Testis (tissue), 3 donors: ENCODE measurements around the gene GPR161. TPM values are rescaled to one million over a fixed set of nuclear protein-coding genes. Genes with fewer than 3 reads are reported as not detected.
"Not testable (repeated sequence)": the region's sequence is repeated elsewhere in the genome, so short reads cannot be mapped to it uniquely, and the experiment has no call there.

ENCODE experiments used
- DNase-seq: peaks from one replicate; pipeline ENCODE4 v3.0.0-alpha.2; 2019
- H3K27ac ChIP-seq, 2 donors: fragments of 200-600 bp; sonication (generic); one replicate each; pipeline ENCODE4 v1.5.1; 2019
- H3K27me3 ChIP-seq: fragments of 200-600 bp; sonication (generic); one replicate; pipeline ENCODE4 v1.5.1; 2019
- H3K36me3 ChIP-seq: fragments of 200-600 bp; sonication (generic); one replicate; pipeline ENCODE4 v1.5.1; 2017; ENCODE audit warnings: low read depth; ENCODE audit errors: missing control alignments
- H3K4me1 ChIP-seq: fragments of 200-600 bp; sonication (generic); one replicate; pipeline ENCODE4 v1.5.1; 2019
- H3K4me3 ChIP-seq, 2 donors: fragments of 200-600 bp; sonication (generic); one replicate each; pipeline ENCODE4 v1.5.1; 2017 to 2019
- H3K9me3 ChIP-seq: fragments of 200-600 bp; sonication (generic); one replicate; pipeline ENCODE4 v1.5.1; 2017
- CTCF ChIP-seq, 3 experiments: fragments of 450-650 bp in 2 of 3; fragments of 200-600 bp in 1 of 3; sonication (generic) in 1 of 3; IDR thresholded peaks; one replicate each; pipeline ENCODE4 v1.5.1; 2016 to 2019; ENCODE audit warnings: antibody characterized with exemption in 3 of 3, mild to moderate bottlenecking in 2 of 3, moderate library complexity in 1 of 3
- POLR2A ChIP-seq: fragments of 450-650 bp; IDR thresholded peaks from one replicate; pipeline ENCODE4 v1.6.1; 2017; ENCODE audit warnings: antibody characterized with exemption, mild to moderate bottlenecking, moderate library complexity
- WGBS, 2 donors: methylation state at CpG; one replicate each; pipeline ENCODE4 v1.1.5; 2018; 5-methylcytosine and 5-hydroxymethylcytosine counted together
- intact Hi-C: fragments of 100-400 bp; cut with DNase I; formaldehyde crosslinking; loops from one replicate; pipeline ENCODE4 v1.15.1; 2023; ENCODE audit warnings: low total_unique reads
- polyA plus RNA-seq: library from polyadenylated mRNA; stranded (reverse); fragments of 350-450 nt; fragmentation: Illumina TruSeq; extraction: RNeasy Lipid Tissue Mini Kit (QIAGEN cat#74804); gene quantifications from one replicate; pipeline ENCODE4 v1.2.3, GENCODE V29; 2014; ENCODE audit warnings: low read depth, low replicate concordance; ENCODE audit not compliant: insufficient read depth
- total RNA-seq, 2 donors: library from RNA; depleted of rRNA; stranded (reverse); fragments of >200 nt; gene quantifications; one replicate each; pipeline ENCODE4 v1.2.3, GENCODE V29; 2016

The GPR161 gene
- total and polyA plus RNA-seq, 3 donors from 2014 or later, result 3.7 to 6.7 (median 6.1) TPM

- Histone ChIP-seq H3K27me3 (no peaks in the 10 kb centered on the region), H3K36me3 (no peaks in the 10 kb centered on the region), H3K4me3 (no peak overlapping the region), H3K27ac (no peak overlapping the region), H3K4me1 (no peaks in the 10 kb centered on the region), H3K9me3 (no peaks in the 10 kb centered on the region)
- TF ChIP-seq CTCF (IDR thresholded peaks at IDR 0.05), result no peak
- no peak for TF ChIP-seq POLR2A
- intact Hi-C loops, result no loop called here
- DNase-seq, result no peak
Observed at GRCh38 chr1:168157638-168158037, 20.9 kb upstream of the GPR161 start.

- Histone ChIP-seq H3K27me3 (no peaks in the 10 kb centered on the region), H3K36me3 (no peaks in the 10 kb centered on the region), H3K27ac (no peak overlapping the region), H3K4me1 (no peaks in the 10 kb centered on the region), H3K9me3 (no peaks in the 10 kb centered on the region), H3K4me3 (no peak overlapping the region)
- DNase-seq, result no peak
- intact Hi-C loops, result no loop called here
- WGBS, 2 donors, result 60 to 87% methylated on average over 4 of the region's 4 CpGs
- no peak for TF ChIP-seq POLR2A
- TF ChIP-seq CTCF (IDR thresholded peaks at IDR 0.05), result no peak
Observed at GRCh38 chr1:168155910-168156309, 19.2 kb upstream of the GPR161 start.

- intact Hi-C loops, H3K4me3 ChIP-seq, H3K36me3 ChIP-seq, H3K4me1 ChIP-seq, H3K9me3 ChIP-seq, H3K27ac ChIP-seq, H3K27me3 ChIP-seq: not testable (repeated sequence)
- WGBS, 2 donors, result 52 to 53% methylated on average over 4 of the region's 4 CpGs
- DNase-seq, result peak; percentile 64
Observed at GRCh38 chr1:168154707-168155106, 18.0 kb upstream of the GPR161 start.

DNA sequence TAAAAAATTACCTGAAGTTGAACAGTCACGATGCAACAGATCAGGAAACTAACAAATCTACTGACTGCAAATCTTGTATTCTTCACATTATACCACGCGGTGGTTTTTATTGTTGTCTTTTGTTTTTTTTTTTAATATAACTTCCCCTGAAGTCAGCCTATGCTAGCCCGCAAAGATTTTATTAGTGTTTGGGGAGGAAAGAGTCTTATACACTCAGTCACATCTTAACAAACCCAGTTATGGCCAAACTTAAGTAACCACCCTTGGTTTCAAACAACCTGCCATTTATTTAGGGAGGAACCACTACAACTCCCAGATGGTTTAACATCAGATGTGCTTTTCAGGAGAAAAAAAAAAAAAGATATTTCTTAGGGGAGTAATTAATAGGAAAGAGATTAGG, 15.2 kb upstream of the GPR161 start:
- no peaks in the 10 kb centered on the region for H3K4me1 ChIP-seq
- no peak for TF ChIP-seq POLR2A
- TF ChIP-seq CTCF (IDR thresholded peaks at IDR 0.05), result no peak
- H3K4me3 ChIP-seq, result no peak overlapping the region
- no peaks in the 10 kb centered on the region for H3K36me3 ChIP-seq
- DNase-seq, result no peak
- intact Hi-C loops, result no loop called here
- 84 to 88% methylated on average over 4 of the region's 4 CpGs for WGBS, 2 donors
- no peaks in the 10 kb centered on the region for H3K27me3 ChIP-seq
- H3K27ac ChIP-seq, result no peak overlapping the region
- H3K9me3 ChIP-seq, result no peaks in the 10 kb centered on the region

DNA sequence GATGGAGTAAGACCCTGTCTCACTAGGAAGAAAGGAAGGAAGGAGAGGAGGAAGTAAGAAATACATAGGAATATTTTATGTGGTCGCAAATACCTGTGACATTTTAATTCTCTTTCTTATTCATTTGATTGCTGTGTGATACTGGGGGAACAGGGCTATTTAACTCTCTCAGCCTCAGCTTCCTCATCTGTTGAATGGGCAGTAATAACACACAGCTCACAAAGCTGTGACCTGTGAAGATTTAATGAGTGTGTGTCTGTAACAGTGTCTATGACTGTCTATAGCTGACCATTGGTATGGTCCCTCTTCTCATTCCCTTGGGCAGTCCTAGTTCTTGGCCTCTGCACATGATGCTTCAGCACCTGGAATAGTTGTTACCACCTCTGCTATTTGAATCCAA, 13.6 kb upstream of the GPR161 start:
- Histone ChIP-seq H3K4me3 (no peak overlapping the region), H3K9me3 (no peaks in the 10 kb centered on the region), H3K36me3 (no peaks in the 10 kb centered on the region), H3K27ac (no peak overlapping the region), H3K4me1 (peaks cover 3% of the 10 kb centered on the region), H3K27me3 (no peaks in the 10 kb centered on the region)
- DNase-seq, result no peak
- intact Hi-C loops, result no loop called here
- no peak for TF ChIP-seq POLR2A
- no peak for TF ChIP-seq CTCF (IDR thresholded peaks at IDR 0.05)
- WGBS, 2 donors, result 92 to 95% methylated on average over 1 of the region's 1 CpG
